ENCODE results near the gene MAP3K5.
A peak's percentile ranks its signal among the peaks of the same experiment; 100 is the strongest.
"Not testable (repeated sequence)": the region's sequence is repeated elsewhere in the genome, so short reads cannot be mapped to it uniquely, and the experiment has no call there.

Gene MAP3K5

DNA sequence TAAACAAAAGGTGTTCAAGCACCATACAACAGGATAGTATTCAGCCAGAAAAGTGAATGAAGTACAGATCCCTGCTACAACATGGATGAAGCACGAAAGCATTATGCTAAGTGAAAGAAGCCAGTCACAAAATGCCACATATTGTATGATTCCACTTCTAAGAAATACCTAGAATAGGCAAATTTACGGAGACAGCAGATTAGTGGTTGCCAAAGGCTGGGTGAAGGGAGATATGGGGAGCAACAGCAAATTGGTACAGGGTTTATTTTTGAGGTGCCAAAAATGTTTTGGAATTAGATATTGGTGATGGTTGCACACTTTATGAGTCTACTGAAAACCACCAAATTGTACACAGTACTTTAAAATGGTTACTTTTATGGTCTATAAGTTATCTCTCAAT lies 23.2 kb downstream of the MAP3K5 start:
- no peak for DNase-seq

- no peak for DNase-seq
These were observed 24.5 kb downstream of the MAP3K5 start for GRCh38 chr6:136767570-136768309.

DNA sequence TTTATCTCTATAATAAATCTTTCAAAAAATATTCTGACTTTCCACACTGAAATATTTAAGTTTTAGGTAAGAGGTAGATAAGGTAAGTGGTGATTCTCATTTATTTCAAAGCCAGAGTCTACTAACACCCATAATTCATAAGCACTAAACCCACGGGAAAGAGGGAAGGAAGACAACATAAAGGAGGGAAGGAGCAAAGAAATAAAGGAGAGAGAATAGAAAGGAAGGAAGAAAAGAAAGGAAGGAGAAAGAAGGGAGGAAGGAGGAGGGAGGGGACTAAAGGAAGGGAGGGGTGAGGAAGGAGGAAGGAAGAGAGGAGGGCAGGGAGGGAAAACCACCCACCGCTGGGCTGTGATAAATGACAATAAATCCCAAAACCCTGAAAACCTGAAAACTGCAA lies 25.2 kb downstream of the MAP3K5 start:
- no peak for DNase-seq

DNA sequence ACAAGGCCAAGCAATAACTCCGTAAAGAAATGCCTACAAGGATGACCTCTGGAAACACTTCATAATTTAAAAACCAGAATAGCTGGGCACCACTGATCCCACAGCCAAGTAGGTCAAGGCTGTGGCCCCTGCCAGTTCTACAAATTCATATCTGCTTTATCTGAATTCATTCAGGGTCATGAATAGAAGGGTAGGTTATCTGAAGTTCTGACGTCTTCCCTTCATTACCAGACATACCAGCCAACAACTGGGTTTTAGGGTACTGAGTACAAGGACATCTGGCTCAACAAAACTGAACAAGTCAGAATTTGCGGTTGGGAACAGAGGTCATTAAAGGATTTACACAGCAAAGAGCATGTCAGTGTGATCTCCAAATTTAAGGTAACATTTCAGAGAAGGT lies 26.0 kb downstream of the MAP3K5 start:
- DNase-seq, result no peak

- no peak for DNase-seq
These were observed 27.7 kb downstream of the MAP3K5 start for GRCh38 chr6:136764517-136764993.

DNA sequence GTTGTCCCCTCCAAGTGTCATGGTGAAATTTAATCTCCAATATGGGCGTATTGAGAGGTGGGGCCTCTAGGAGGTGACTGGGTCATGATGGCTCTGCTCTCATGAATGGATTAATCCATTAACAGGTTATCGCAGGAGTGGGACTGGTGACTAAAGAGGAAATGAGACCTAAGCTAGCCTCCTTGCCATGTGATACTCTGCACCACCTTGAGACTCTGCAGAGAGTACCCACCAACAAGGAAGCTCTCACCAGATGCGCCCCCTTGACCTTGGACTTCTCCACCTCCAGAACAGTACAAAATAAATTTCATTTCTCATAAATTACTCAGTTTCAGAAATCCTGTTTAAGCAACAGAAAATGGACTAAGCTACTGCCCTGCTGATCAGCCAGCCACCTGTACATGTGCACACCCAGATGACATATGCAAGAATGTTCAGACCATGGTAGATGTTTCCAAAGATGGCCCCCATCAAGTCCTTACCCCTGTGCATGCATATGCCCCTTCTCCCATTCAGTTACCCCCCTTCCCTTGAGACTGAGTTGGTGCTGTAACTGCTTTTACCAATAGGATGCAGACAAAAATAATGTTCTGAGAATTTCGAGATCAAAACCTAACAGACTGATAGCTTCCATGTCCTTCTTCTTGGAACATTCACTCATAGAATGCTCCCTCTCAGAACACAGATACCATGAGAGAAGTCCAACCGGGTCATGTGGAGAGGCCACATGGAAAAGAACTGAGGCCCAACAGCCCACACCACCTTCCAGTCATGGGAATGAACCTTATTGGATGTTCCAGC lies 28.4 kb downstream of the MAP3K5 start:
- DNase-seq, result no peak

GRCh38 chr6:136763255-136763654 lies 29.0 kb downstream of the MAP3K5 start:
- no peak for DNase-seq

DNA sequence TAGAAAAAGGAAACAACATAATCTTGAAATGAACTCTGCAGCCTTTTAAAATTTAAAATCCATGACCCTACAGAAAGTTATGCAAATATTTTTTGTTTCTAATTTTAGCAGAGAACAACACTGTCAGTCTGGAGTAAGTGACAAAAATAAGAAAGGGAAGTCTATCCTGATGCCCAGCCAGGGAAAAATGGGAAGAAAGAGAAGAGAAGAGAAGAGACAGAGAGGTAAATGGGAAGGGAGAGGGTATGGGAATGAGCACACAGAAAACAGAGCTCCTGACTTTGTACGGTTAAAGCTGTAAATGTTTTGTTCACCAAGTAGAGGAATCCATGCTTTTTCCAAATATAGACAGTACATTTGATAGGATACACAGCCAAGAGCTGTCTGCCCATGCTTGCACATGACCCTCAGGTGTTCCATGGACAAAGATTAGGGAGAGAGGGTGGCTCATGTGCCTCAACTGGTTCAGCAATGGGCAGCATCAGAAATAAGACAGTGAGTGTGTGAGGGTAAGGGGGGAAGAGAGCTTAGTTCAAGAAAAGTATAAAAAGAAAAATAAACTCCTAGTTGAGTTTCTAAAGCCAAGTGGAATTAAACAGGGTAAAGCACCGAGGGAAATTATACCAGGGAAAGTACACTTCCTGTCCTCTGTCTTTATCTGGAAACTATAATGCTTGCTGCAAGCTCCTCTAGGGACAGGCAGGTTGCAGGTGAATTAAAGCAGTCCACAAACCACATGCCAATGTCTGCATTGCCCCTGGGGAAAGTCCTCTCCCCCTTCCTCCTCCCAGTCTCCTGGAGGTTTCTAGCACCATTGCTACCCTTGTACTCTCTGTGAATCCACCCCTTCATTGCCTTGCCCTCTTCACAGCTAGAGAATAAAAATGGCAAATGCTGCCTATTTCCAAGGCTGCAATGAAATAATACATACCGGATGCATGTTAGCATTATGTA lies 30.0 kb downstream of the MAP3K5 start:
- no peak for DNase-seq

DNA sequence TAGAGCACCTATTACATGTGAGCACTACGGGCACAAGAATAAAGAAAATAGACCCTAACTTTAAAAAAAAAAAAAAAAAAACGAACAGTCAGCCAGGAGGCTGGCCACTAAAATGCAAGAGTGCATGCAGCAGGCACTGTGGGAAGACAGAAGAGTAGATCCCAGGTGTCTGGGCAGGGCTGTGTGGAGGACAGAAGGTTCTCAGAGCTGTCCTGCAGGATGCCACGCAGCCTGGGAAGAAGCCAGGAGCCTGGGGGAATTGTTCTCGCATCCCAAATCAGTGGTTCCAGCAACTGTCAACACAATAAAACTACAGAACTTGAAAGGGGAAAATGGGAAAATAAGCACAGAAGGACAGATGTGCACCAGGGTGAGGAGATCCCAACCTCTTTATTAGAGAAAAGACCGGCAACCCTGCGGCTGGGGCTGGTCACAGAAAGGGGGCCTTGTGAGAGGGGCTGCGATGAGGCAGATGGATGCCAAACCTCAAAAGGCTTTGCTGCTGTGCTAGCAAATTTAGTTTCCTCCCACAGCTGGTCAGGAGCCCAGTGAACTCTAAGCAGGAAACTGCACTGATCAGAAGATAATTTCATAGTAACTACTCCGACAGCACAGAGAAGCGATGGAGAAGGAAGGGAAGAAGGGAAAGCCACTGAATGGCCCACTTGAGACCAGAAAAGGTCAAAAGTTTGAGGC lies 30.9 kb downstream of the MAP3K5 start:
- no peak for DNase-seq

DNA sequence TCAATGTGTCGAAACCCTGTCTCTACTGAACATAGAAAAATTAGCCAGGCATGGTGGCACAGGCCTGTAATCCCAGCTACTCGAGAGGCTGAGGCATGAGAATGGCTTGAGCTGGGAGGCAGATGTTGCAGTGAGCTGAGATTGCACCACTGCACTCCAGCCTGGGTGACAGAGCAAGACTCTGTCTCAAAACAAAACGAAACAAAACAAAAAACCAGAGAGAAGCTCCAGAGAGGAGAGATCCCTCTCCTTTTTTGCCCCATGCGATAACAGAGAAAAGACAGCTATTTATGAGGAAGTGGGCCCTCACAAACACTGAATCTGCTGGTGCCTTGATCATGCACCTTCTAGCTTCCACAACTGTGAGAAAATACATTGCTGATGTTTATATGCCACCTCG lies 31.5 kb downstream of the MAP3K5 start:
- not testable (repeated sequence) for DNase-seq

DNA sequence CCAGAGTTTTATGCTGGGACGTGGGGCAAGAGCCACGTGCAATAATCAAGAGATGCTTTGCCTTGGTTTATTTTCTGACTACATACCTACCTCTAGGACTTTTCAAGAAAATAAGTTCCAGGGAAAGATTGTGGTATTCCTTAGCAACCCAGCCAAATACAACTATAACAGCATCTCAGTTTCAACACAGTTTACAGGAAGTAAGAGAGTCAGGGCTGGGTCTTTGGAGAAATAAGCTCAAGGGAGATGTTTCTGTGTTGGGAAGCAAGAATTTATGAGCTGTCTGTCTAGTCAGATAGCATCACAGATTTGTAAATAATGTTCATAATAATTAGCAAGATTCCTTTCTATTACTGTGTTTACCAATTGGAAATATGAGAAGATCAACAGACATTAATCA lies 35.1 kb downstream of the MAP3K5 start:
- no peak for DNase-seq

- no peak for DNase-seq
These were observed 37.5 kb downstream of the MAP3K5 start for GRCh38 chr6:136754820-136755219.

- DNase-seq, result no peak
These were observed 38.7 kb downstream of the MAP3K5 start for GRCh38 chr6:136753624-136754023.

DNA sequence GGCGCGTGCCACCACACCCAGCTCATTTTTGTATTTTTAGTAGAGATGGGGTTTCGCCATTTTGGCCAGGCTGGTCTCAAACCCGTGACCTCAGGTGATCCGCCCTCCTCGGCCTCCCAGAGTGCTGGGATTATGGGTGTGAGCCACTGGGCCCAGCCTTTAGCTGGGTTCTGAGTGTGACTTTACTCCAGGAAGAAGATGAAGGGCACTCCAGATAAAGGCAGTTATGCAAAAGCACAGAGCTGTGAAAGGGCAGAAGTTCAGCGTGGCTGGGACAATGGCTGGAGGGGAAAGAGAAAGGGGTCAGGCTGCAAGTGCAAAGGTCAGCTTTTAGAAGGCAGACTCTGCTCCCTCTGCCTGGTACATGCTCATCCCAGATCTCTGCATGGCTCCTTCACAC lies 39.7 kb downstream of the MAP3K5 start:
- no peak for DNase-seq

- no peak for DNase-seq
These were observed 40.3 kb downstream of the MAP3K5 start for GRCh38 chr6:136751991-136752390.

DNA sequence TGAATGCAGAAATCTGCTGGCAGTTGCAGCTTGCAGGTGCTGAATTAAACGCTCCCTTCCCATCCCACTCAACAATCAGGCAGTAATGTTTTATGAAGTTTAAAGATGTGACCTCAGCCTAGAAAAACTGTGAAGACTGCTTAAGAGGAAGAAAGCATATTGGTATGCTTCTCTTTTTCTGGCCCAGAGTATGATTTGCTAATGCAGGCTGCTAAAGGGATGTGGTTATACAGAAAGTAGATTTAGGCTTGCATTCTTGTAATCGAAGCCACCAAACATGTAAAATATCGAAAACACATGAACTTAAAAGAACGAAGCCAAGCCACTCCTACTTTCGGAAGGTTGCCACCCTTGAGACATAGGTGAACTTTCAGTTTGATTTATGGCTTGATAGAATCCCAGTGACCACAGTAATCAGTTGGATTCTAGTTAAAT lies 40.7 kb downstream of the MAP3K5 start:
- peak; percentile 65 for DNase-seq

DNA sequence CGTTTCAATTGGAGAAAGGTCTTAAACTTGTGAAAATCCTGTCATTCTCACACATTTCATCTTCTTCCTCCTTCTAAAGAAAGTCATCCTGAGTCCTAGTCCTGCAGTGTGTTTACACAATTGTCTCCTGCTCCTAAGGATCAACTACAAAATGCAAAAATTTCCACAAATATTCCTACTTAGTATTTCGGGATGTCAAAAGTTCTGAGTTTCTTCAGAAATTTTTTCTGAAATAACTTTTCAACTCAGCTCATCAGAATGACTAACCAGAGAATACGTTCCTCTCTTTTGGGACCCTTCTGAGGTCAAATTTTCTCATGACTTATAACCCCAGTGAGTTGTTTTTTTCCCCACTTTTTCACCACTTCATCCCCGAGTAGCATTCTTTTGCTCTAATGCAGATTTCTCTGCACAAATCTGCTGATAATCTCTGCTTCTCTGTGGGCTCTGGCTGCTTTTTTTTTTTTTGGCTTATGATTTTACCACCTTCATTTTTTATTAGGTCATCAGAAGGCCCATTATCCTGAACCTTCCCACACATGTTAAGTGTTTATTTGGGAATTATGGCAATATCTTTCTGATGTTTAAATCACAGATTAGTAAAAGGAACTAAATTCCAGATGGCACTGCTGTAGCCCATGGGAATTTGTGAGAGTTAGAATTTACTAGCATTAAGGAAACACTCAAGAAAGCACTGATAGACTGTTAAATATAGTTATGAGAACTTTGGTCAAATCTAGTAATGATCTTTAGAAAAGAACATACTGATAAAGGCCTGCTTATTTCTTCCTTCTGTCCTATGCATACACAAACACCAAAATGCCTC lies 41.4 kb downstream of the MAP3K5 start:
- DNase-seq, result no peak

DNA sequence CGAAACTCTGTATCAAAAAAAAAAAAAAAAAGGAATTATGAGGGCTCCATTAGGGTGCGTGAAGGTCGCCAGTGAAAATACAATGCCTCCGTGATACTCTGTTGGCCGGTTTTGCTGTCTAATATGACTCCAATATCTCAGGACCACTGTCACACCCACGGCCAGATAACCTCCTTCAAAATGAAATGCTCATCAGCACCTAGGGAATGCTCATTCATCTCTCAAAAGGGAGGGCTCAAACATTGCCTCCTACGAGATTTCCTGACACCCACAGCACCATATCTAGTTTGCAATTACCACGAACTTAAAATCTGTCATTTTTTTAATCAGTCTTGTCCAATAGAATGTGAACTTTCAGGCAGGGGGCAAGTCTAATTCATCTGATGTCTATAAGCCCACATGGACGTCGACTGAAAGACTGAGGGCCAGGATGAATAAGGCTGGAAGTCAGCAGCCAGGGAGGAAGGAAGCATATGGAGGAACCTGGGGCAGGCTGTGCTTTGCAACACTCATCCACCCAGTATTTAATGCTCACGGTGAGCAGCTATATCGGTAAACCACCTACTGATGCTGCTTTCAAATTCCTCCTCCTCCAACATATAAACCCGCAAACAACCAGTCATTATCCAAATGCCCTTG lies 42.8 kb downstream of the MAP3K5 start:
- DNase-seq, result no peak

DNA sequence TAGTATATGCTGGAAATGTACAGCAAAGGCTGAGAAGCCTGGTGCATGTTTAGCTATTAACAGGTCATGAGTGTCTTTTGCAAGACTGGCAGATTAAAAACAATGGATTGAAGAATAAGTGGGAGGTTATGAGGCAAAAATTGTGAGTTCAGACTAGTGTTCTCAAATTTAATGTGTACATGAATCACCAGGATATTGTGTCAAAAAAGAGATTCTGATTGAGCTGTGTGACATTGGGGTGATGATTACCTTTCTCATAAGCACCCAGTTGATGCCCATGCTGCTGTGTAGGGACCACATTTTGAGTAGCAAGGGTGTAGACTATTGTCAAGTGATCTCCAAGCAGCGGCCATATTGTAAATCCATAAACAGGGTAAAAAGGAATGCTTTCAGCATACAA lies 44.8 kb downstream of the MAP3K5 start:
- no peak for DNase-seq

DNA sequence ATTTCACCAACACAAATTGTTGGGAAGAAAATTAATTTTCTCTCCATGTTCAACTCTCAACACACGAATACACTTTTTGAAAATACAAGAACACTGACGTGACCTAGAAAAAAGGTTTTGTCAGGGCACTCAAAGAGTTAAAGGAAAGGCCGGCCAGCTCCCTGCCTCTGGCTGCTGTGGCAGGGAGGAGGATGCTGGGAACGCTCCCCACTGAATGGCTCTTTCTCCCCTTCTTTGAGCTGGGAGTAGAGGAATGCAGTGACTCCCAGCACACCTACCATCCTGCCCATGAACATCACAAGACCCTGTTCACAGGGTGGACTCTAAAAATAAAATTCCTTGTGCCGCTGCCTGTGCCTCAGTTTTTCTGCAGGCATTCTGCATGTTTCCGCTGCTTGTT lies 47.0 kb downstream of the MAP3K5 start:
- DNase-seq, result no peak

- no peak for DNase-seq
These were observed 47.4 kb downstream of the MAP3K5 start for GRCh38 chr6:136744889-136745288.
